K562 (cell line): ENCODE measurements around the gene BLOC1S3. TPM values are rescaled to one million over a fixed set of nuclear protein-coding genes. Genes with fewer than 3 reads are reported as not detected.

Experiments
- BRCA1 ChIP-seq, 2 experiments: fragments of 450-650 bp in 1 of 2; sonication (generic) in 1 of 2; formaldehyde crosslinking in 1 of 2; IDR thresholded peaks; 2 replicates each; pipeline versions ENCODE4 v1.5.0 to v1.6.1; 2017 to 2020; ENCODE audit warnings: mild to moderate bottlenecking in 1 of 2, missing genetic modification reagents in 1 of 2
- GABPB2 ChIP-seq: fragments of 250-450 bp; sonication (Bioruptor Pico); conservative IDR thresholded peaks from 2 replicates; pipeline ENCODE4 v1.5.1; 2021; ENCODE audit warnings: mild to moderate bottlenecking
- HDAC3 ChIP-seq: fragments of 450-650 bp; IDR thresholded peaks from 2 replicates; pipeline ENCODE4 v1.6.1; 2018; ENCODE audit warnings: borderline replicate concordance, mild to moderate bottlenecking, moderate library complexity; ENCODE audit not compliant: partially characterized antibody
- HDAC6 ChIP-seq: IDR thresholded peaks from 2 replicates; pipeline ENCODE4 v1.6.1; 2012; ENCODE audit warnings: low read depth, mild to moderate bottlenecking, control low read depth, inconsistent platforms, low read length, moderate library complexity
- MCM3 ChIP-seq: fragments of 450-650 bp; IDR thresholded peaks from 2 replicates; pipeline ENCODE4 v1.6.1; 2016
- MECOM ChIP-seq: fragments of 250-450 bp; sonication (Bioruptor Pico); IDR thresholded peaks from 2 replicates; pipeline ENCODE4 v1.8.0; 2022; ENCODE audit warnings: inconsistent platforms
- NR1H2 ChIP-seq: sonication (generic); formaldehyde crosslinking; IDR thresholded peaks from 2 replicates; pipeline ENCODE4 v1.4.0; 2020; ENCODE audit warnings: mild to moderate bottlenecking, missing genetic modification reagents
- PHB2 ChIP-seq: fragments of 450-650 bp; IDR thresholded peaks from 2 replicates; pipeline ENCODE4 v1.6.1; 2017; ENCODE audit warnings: low read depth
- PTRF ChIP-seq: fragments of 450-650 bp; IDR thresholded peaks from 2 replicates; pipeline ENCODE4 v1.6.1; 2016; ENCODE audit warnings: mild to moderate bottlenecking, missing genetic modification characterization, missing compliant biosample characterization
- RBBP5 ChIP-seq: fragments of 200-600 bp; sonication (generic); IDR thresholded peaks from 2 replicates; pipeline ENCODE4 v1.6.1; 2012; ENCODE audit warnings: borderline replicate concordance, mild to moderate bottlenecking, low read length, control low read depth, inconsistent platforms; ENCODE audit not compliant: insufficient read depth, poor library complexity, severe bottlenecking
- RFX1 ChIP-seq: fragments of 450-650 bp; IDR thresholded peaks from 2 replicates; pipeline ENCODE4 v1.6.1; 2016; ENCODE audit warnings: mild to moderate bottlenecking, moderate library complexity
- SAFB ChIP-seq: fragments of 200-400 bp; formaldehyde crosslinking; IDR thresholded peaks from 2 replicates; pipeline ENCODE4 v1.6.1; 2017; ENCODE audit warnings: low read depth, low read length, borderline replicate concordance
- SIN3B ChIP-seq: fragments of 450-650 bp; IDR thresholded peaks from 2 replicates; pipeline ENCODE4 v1.6.1; 2017; ENCODE audit warnings: low read depth, mild to moderate bottlenecking, moderate library complexity
- TCF7 ChIP-seq: sonication (generic); IDR thresholded peaks from 2 replicates; pipeline ENCODE4 v1.6.1; 2016; ENCODE audit warnings: antibody characterized with exemption, borderline replicate concordance
- ZFP30 ChIP-seq: fragments of 250-450 bp; sonication (Bioruptor Pico); IDR thresholded peaks from 2 replicates; pipeline ENCODE4 v1.8.0; 2022; ENCODE audit warnings: moderate library complexity, mild to moderate bottlenecking, inconsistent platforms, borderline replicate concordance
- ZNF165 ChIP-seq: fragments of 250-450 bp; sonication (Bioruptor Pico); IDR thresholded peaks from 2 replicates; pipeline ENCODE4 v1.4.0; 2020; ENCODE audit warnings: borderline replicate concordance
- ZNF232 ChIP-seq: sonication (generic); formaldehyde crosslinking; IDR thresholded peaks from 2 replicates; pipeline ENCODE4 v1.8.0; 2022; ENCODE audit warnings: mild to moderate bottlenecking, missing genetic modification reagents
- ZSCAN29 ChIP-seq: fragments of 450-650 bp; IDR thresholded peaks from 2 replicates; pipeline ENCODE4 v1.6.1; 2017
- polyA plus RNA-seq, 8 experiments: library from polyadenylated mRNA; depleted of rRNA in 4 of 8; stranded (reverse) in 5 of 8; unstranded in 3 of 8; fragments of >200 nt; fragmentation: Nextera tagmentation in 2 of 8; fragmentation: Illumina TruSeq in 1 of 8; extraction: Ambion mirVana in 2 of 8; extraction: Trizol in 1 of 8; gene quantifications; 2 replicates each; pipeline versions ENCODE4 v1.2.1 to v1.2.3, GENCODE V29; 2011 to 2014; ENCODE audit warnings: inconsistent platforms in 1 of 8, missing spikeins in 1 of 8
- total RNA-seq, 7 experiments: library from RNA; depleted of rRNA in 6 of 7; stranded (reverse); fragments of >200 nt in 6 of 7; fragmentation: Illumina TruSeq in 2 of 7; extraction: Trizol in 2 of 7; gene quantifications; 2 replicates each; pipeline versions ENCODE4 v1.2.1 to v1.2.3, GENCODE V29; 2011 to 2021; ENCODE audit warnings: low replicate concordance in 1 of 7
- TF ChIP-seq, protein P1 (sequence below): sonication (generic); formaldehyde crosslinking; IDR thresholded peaks from 2 replicates; pipeline ENCODE4 v1.8.1; 2023; ENCODE audit warnings: mild to moderate bottlenecking, missing genetic modification reagents, moderate library complexity
- TF ChIP-seq, protein P2 (sequence below): fragments of 250-450 bp; sonication (Bioruptor Pico); IDR thresholded peaks from 2 replicates; pipeline ENCODE4 v1.9.0; 2021; ENCODE audit warnings: mild to moderate bottlenecking, inconsistent platforms
- TF ChIP-seq, protein P3 (sequence below): fragments of 250-450 bp; sonication (Bioruptor Pico); IDR thresholded peaks from 2 replicates; pipeline ENCODE4 v1.8.0; 2022; ENCODE audit warnings: moderate library complexity, mild to moderate bottlenecking, inconsistent platforms
- TF ChIP-seq, protein P4 (sequence below): sonication (generic); formaldehyde crosslinking; IDR thresholded peaks from 2 replicates; pipeline ENCODE4 v1.8.0; 2023; ENCODE audit warnings: mild to moderate bottlenecking, missing genetic modification reagents
- TF ChIP-seq, protein P5 (sequence below): fragments of 450-650 bp; formaldehyde crosslinking; IDR thresholded peaks from 2 replicates; pipeline ENCODE4 v1.4.0; 2022; ENCODE audit warnings: missing genetic modification characterization

The BLOC1S3 gene
- total and polyA plus RNA-seq, 9 of the 15 experiments (the other 6 are each of a cell fraction or from before 2014, with no cell fraction given) = 3.9 to 20.2 (median 10.4) TPM

DNA sequence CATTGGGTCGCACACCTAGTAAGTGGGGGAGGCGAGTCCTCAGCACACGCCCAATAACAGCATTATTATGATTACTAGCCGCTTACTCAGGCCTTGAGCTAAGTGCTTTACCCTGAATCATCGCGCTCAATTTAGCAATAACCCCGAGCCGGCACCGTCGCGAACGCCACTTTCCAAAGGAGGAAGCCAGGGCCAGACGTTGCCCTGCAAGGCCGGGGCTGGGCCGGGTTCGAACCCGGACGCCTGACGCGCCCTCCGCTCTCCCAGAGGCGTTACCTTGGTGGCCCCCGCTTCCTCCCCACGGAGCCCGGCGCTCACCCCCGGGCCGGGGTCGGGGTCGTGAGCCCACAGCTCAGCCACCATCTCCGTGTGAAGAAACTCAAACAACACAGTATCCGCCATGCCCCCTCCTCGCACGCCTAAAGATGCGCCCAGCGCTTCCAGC lies 745 bp upstream of the BLOC1S3 start, which contains the start of gene TRAPPC6A (continued):
- TF ChIP-seq, protein P1, sequence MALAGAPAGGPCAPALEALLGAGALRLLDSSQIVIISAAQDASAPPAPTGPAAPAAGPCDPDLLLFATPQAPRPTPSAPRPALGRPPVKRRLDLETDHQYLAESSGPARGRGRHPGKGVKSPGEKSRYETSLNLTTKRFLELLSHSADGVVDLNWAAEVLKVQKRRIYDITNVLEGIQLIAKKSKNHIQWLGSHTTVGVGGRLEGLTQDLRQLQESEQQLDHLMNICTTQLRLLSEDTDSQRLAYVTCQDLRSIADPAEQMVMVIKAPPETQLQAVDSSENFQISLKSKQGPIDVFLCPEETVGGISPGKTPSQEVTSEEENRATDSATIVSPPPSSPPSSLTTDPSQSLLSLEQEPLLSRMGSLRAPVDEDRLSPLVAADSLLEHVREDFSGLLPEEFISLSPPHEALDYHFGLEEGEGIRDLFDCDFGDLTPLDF = no peak
- TF ChIP-seq HDAC3 = no peak
- no peak for TF ChIP-seq MECOM (CRISPR knock-in tag)
- TF ChIP-seq MCM3 = no peak
- TF ChIP-seq, protein P2, sequence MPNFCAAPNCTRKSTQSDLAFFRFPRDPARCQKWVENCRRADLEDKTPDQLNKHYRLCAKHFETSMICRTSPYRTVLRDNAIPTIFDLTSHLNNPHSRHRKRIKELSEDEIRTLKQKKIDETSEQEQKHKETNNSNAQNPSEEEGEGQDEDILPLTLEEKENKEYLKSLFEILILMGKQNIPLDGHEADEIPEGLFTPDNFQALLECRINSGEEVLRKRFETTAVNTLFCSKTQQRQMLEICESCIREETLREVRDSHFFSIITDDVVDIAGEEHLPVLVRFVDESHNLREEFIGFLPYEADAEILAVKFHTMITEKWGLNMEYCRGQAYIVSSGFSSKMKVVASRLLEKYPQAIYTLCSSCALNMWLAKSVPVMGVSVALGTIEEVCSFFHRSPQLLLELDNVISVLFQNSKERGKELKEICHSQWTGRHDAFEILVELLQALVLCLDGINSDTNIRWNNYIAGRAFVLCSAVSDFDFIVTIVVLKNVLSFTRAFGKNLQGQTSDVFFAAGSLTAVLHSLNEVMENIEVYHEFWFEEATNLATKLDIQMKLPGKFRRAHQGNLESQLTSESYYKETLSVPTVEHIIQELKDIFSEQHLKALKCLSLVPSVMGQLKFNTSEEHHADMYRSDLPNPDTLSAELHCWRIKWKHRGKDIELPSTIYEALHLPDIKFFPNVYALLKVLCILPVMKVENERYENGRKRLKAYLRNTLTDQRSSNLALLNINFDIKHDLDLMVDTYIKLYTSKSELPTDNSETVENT (CRISPR knock-in tag) = peak; percentile 44
- no peak for TF ChIP-seq ZNF165 (CRISPR knock-in tag)
- peak; percentile 87 for TF ChIP-seq SIN3B
- TF ChIP-seq TCF7 = no peak
- TF ChIP-seq RBBP5 = peak; percentile 77
- TF ChIP-seq BRCA1 (IDR thresholded peaks at IDR 0.05) = no peak
- TF ChIP-seq BRCA1 (CRISPR knock-in tag; IDR thresholded peaks at IDR 0.05) = no peak
- TF ChIP-seq, protein P3, sequence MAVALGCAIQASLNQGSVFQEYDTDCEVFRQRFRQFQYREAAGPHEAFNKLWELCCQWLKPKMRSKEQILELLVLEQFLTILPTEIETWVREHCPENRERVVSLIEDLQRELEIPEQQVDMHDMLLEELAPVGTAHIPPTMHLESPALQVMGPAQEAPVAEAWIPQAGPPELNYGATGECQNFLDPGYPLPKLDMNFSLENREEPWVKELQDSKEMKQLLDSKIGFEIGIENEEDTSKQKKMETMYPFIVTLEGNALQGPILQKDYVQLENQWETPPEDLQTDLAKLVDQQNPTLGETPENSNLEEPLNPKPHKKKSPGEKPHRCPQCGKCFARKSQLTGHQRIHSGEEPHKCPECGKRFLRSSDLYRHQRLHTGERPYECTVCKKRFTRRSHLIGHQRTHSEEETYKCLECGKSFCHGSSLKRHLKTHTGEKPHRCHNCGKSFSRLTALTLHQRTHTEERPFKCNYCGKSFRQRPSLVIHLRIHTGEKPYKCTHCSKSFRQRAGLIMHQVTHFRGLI = no peak
- TF ChIP-seq ZSCAN29 = no peak
- TF ChIP-seq, protein P4, sequence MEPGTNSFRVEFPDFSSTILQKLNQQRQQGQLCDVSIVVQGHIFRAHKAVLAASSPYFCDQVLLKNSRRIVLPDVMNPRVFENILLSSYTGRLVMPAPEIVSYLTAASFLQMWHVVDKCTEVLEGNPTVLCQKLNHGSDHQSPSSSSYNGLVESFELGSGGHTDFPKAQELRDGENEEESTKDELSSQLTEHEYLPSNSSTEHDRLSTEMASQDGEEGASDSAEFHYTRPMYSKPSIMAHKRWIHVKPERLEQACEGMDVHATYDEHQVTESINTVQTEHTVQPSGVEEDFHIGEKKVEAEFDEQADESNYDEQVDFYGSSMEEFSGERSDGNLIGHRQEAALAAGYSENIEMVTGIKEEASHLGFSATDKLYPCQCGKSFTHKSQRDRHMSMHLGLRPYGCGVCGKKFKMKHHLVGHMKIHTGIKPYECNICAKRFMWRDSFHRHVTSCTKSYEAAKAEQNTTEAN (CRISPR knock-in tag) = no peak
- no peak for TF ChIP-seq PHB2
- TF ChIP-seq NR1H2 (CRISPR knock-in tag) = no peak
- no peak for TF ChIP-seq HDAC6
- no peak for TF ChIP-seq RFX1
- TF ChIP-seq GABPB2 (CRISPR knock-in tag) = no peak
- TF ChIP-seq ZFP30 (CRISPR knock-in tag) = no peak
- no peak for TF ChIP-seq ZNF232
- TF ChIP-seq PTRF (tag) = no peak
- TF ChIP-seq, protein P5, sequence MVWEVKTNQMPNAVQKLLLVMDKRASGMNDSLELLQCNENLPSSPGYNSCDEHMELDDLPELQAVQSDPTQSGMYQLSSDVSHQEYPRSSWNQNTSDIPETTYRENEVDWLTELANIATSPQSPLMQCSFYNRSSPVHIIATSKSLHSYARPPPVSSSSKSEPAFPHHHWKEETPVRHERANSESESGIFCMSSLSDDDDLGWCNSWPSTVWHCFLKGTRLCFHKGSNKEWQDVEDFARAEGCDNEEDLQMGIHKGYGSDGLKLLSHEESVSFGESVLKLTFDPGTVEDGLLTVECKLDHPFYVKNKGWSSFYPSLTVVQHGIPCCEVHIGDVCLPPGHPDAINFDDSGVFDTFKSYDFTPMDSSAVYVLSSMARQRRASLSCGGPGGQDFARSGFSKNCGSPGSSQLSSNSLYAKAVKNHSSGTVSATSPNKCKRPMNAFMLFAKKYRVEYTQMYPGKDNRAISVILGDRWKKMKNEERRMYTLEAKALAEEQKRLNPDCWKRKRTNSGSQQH (CRISPR knock-in tag) = no peak
- no peak for TF ChIP-seq SAFB
